Kidney epithelial cell (primary cell): ENCODE data around the gene DPH7. TPM values are rescaled to one million over a fixed set of nuclear protein-coding genes. Genes with fewer than 3 reads are reported as not detected.
"Not testable (repeated sequence)": the region's sequence is repeated elsewhere in the genome, so short reads cannot be mapped to it uniquely, and the experiment has no call there.

Experiments
- DNase-seq: peaks from one replicate; pipeline ENCODE4 v3.0.0-alpha.2; 2010; ENCODE audit warnings: low read depth
- H3K27me3 ChIP-seq: 2 replicates; pipeline ENCODE4 v1.6.0; 2011; ENCODE audit warnings: low read length; ENCODE audit not compliant: control insufficient read depth, insufficient read depth
- H3K36me3 ChIP-seq: 2 replicates; pipeline ENCODE4 v1.5.1; 2011; ENCODE audit warnings: low read length; ENCODE audit not compliant: control insufficient read depth, insufficient read depth
- H3K4me3 ChIP-seq: 2 replicates; pipeline ENCODE4 v1.5.1; 2011; ENCODE audit warnings: low read depth, mild to moderate bottlenecking, control low read depth, low read length
- total RNA-seq: library from RNA; depleted of rRNA; stranded (reverse); fragments of >200 nt; gene quantifications from 2 replicates; pipeline ENCODE4 v1.2.3, GENCODE V29; 2015
- TF ChIP-seq, protein P1 (sequence below): IDR thresholded peaks from 2 replicates; pipeline ENCODE4 v1.5.1; 2011; ENCODE audit warnings: mild to moderate bottlenecking, moderate library complexity, low read length, control low read depth, inconsistent platforms; ENCODE audit not compliant: insufficient read depth, poor library complexity, severe bottlenecking

Gene DPH7
- total RNA-seq, 1 donor from 2014 or later = 38.9 TPM

GRCh38 chr9:137602661-137603060 lies 23.9 kb upstream of the DPH7 start:
- TF ChIP-seq, protein P1, sequence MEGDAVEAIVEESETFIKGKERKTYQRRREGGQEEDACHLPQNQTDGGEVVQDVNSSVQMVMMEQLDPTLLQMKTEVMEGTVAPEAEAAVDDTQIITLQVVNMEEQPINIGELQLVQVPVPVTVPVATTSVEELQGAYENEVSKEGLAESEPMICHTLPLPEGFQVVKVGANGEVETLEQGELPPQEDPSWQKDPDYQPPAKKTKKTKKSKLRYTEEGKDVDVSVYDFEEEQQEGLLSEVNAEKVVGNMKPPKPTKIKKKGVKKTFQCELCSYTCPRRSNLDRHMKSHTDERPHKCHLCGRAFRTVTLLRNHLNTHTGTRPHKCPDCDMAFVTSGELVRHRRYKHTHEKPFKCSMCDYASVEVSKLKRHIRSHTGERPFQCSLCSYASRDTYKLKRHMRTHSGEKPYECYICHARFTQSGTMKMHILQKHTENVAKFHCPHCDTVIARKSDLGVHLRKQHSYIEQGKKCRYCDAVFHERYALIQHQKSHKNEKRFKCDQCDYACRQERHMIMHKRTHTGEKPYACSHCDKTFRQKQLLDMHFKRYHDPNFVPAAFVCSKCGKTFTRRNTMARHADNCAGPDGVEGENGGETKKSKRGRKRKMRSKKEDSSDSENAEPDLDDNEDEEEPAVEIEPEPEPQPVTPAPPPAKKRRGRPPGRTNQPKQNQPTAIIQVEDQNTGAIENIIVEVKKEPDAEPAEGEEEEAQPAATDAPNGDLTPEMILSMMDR = no peak
- no peak for DNase-seq
- no peak overlapping the region for H3K4me3 ChIP-seq

DNA sequence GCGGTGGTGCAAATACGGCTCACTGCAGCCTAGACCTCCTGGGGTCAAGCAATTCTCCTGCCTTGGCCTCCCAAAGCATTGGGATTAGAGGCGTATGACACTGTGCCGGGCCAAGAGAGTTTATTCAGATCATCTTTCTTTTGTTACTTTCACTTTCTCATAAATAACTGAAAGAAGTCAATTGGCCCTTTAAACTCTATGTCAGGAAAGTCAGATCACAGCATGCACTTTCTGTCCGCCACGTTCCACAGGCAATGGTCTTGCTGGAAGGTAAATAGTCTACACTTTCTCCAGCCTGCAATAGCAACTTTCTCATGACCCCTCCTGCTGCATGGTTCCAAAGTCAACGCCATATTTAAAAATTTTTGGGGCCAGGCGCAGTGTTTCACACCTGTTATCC lies 20.2 kb upstream of the DPH7 start:
- TF ChIP-seq, protein P1 = no peak
- DNase-seq = no peak
- Histone ChIP-seq H3K27me3 (peaks cover 2% of the 10 kb centered on the region), H3K36me3 (no peaks in the 10 kb centered on the region), H3K4me3 (no peak overlapping the region)

More at GRCh38 chr9:137602661-137603060, 23.9 kb upstream of the DPH7 start:
- Histone ChIP-seq H3K27me3 (peaks cover 5% of the 10 kb centered on the region), H3K36me3 (no peaks in the 10 kb centered on the region)

- DNase-seq, H3K27me3 ChIP-seq, H3K36me3 ChIP-seq, H3K4me3 ChIP-seq: not testable (repeated sequence)
Measured at GRCh38 chr9:137596577-137596976, 17.9 kb upstream of the DPH7 start.

GRCh38 chr9:137593176-137593575 lies 14.5 kb upstream of the DPH7 start:
- Histone ChIP-seq H3K4me3 (no peak overlapping the region), H3K36me3 (peaks cover 2% of the 10 kb centered on the region), H3K27me3 (no peaks in the 10 kb centered on the region)
- TF ChIP-seq, protein P1 = no peak
- no peak for DNase-seq

DNA sequence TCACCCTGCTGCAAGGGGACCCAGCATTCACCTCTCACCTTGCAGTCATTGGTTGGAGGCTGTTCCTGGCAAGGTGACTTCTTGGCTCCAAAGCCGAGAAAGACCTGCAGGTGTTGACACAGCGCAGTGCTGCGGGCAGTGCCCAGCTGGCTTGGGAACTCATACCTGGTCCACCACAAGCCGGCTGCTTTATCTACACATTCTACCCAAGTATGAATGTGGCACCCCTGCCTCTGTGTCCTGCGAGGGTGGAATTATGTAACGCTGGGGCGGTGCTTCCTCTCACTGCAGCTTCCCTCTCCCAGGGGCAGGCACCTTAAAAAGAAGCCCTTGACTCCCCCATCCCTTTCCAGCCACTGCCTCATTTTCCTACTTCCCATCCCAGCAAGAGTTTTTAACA lies 14.0 kb upstream of the DPH7 start:
- Histone ChIP-seq H3K36me3 (peaks cover 2% of the 10 kb centered on the region), H3K27me3 (no peaks in the 10 kb centered on the region), H3K4me3 (no peak overlapping the region)
- DNase-seq = no peak
- TF ChIP-seq, protein P1 = no peak

DNA sequence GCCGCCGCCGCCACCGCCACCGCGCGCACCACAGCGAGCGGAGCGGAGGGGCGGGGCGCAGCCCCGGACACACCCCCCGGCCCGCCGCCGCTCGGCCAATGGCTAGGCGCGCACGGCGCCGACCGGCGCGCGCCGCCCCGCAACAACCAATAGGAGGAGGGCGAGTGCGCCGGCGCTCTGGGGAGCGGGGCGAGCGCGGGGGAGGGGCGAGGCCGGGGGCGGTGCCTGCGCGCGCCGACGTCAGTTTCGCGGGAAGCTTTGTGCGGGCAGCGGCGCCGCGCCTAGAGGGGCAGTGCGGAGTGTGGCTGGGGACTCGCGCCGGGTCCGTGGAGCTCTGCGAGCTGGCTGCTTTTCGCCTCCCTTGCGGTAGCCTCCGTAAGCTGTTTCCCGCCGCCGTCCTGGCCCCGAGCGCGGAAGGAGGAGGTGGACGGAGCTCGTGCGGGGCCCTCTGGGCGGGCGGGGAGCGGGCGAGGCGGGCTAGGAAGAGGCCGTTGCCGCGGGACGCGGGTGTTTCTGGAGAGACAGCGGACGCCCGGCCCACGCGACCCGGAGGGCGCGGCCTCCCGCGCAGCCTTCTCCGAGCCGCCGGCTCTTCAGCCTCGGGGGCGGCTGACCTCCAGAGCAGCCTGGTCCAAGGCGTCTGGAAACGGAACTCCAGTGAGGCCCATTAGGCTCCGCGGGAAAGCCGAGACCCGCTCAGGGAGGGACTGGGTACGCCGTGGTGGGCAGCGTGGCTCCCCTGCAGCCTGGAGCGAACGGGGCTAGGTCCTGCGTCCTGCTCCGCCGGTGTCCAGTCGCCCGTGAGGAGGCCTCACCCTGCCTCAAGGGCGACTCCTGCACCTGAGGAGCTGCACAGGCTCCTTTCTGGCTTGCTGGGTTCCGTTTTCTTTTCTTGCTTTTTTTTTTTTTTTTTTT lies 12.0 kb upstream of the DPH7 start, which contains the start of gene ZMYND19:
ZMYND19 (minus strand) TSS at position 44 of the 915 bp plus-strand sequence. CDS start 249 bp downstream, outside the sequence.
- Histone ChIP-seq H3K27me3 (no peaks in the 10 kb centered on the region), H3K4me3 (peak within 1 kb of the TSS; percentile 87), H3K36me3 (peaks cover 2% of the 10 kb centered on the region)
- TF ChIP-seq, protein P1 = peak; percentile 20
- DNase-seq = no peak
